Breast epithelium (tissue), 4 donors: ENCODE data around the gene SPNS3. TPM values are rescaled to one million over a fixed set of nuclear protein-coding genes. Genes with fewer than 3 reads are reported as not detected.
A peak's percentile ranks its signal among the peaks of the same experiment; 100 is the strongest.

Source experiments
- DNase-seq, 2 donors: peaks; one replicate each; pipeline ENCODE4 v3.0.0-alpha.2; 2019; ENCODE audit warnings: low spot score in 2 of 2
- H3K27ac ChIP-seq, 2 donors: fragments of 200-600 bp; sonication (generic) in 1 of 2; one replicate each; pipeline ENCODE4 v1.5.1; 2016 to 2019; ENCODE audit warnings: mild to moderate bottlenecking in 1 of 2
- H3K27me3 ChIP-seq, 2 donors: fragments of 200-600 bp; sonication (generic) in 1 of 2; one replicate each; pipeline versions ENCODE4 v1.5.1 to v1.6.0; 2017 to 2019; ENCODE audit warnings: control low read depth in 1 of 2, mild to moderate bottlenecking in 1 of 2
- H3K36me3 ChIP-seq: fragments of 200-600 bp; one replicate; pipeline ENCODE4 v1.5.1; 2019
- H3K4me1 ChIP-seq, 2 donors: fragments of 200-600 bp; sonication (generic); one replicate each; pipeline ENCODE4 v1.5.1; 2016 to 2019; ENCODE audit warnings: control low read depth in 1 of 2
- H3K4me3 ChIP-seq, 3 donors: fragments of 200-600 bp; sonication (generic); 1 replicate in 2 of 3; 2 replicates in 1 of 3; pipeline ENCODE4 v1.5.1; 2016 to 2019; ENCODE audit warnings: mild to moderate bottlenecking in 3 of 3, moderate library complexity in 2 of 3
- H3K9me3 ChIP-seq, 2 donors: fragments of 200-600 bp; sonication (generic) in 1 of 2; one replicate each; pipeline ENCODE4 v1.5.1; 2016 to 2019; ENCODE audit warnings: control low read depth in 1 of 2
- POLR2A ChIP-seq: fragments of 450-650 bp; IDR thresholded peaks from one replicate; pipeline ENCODE4 v1.6.1; 2016; ENCODE audit warnings: antibody characterized with exemption, mild to moderate bottlenecking, moderate library complexity
- POLR2AphosphoS5 ChIP-seq, 3 donors: sonication (generic); formaldehyde crosslinking; IDR thresholded peaks; one replicate each; pipeline ENCODE4 v1.6.1; 2017; ENCODE audit warnings: antibody characterized with exemption in 3 of 3
- intact Hi-C: fragments of 100-400 bp; cut with DNase I; formaldehyde crosslinking; loops from one replicate; pipeline ENCODE4 v1.15.1; 2023; ENCODE audit warnings: low total_unique reads
- total RNA-seq, 3 donors: library from RNA; depleted of rRNA; stranded (reverse); fragments of >200 nt; gene quantifications; one replicate each; pipeline ENCODE4 v1.1.0, GENCODE V29; 2016
- TF ChIP-seq, protein P1 (sequence below), 3 donors: fragments of 450-650 bp; IDR thresholded peaks; one replicate each; pipeline ENCODE4 v1.5.1; 2016 to 2017; ENCODE audit warnings: antibody characterized with exemption in 3 of 3, mild to moderate bottlenecking in 3 of 3, moderate library complexity in 3 of 3

SPNS3 gene
- total RNA-seq, 3 donors from 2014 or later: 0.15 TPM; not detected in 2

DNA sequence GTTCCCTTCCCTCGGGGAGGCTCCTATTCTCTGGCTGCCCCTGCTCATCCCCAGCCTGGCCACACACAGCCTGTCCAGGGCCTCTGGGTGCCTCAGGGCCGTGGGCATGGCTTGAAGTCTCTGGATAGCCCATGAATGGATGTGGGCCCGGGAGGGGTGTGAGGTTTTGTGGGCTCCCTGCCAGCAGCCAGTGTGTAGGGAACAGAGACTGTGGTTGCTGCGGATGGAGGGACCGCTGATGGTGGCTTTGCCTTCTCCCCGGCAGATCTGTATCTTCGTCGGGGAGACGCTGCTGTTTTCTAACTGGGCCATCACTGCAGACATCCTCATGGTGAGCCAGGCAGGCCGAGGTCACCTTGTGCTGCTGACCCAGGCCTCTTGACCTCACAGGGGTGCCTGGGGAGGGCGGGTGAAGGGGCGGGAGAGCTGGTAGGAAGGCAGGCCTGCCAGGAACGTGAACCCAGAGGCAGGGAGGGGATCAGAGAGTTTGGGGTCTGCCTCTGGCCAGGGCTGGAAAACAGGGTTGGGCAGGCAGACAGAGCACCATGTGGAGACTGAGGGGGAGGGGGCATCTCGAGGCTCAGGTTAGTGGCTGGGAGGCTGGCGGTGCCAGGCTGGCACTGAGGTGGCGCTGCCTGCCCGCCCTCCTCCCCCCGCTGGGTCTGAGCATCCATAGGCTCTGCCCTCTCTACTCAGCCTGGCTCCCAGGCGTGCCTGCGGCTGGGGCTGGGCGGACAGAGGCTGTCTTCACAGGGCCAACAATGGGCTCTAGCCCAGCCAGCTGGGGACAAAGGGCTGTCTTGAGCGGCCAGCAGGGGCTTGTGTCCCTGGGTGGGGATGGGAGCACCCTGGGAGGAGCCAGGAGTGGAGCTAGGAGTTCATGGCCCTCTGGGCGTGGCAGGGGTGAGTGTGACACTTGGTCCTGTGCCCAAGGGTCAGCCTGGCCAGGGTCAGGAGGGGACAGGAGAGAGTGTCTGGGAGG is 100.1 kb downstream of the SPNS3 start:
- intact Hi-C loops: no loop called here
- DNase-seq: no peak
- TF ChIP-seq, protein P1, sequence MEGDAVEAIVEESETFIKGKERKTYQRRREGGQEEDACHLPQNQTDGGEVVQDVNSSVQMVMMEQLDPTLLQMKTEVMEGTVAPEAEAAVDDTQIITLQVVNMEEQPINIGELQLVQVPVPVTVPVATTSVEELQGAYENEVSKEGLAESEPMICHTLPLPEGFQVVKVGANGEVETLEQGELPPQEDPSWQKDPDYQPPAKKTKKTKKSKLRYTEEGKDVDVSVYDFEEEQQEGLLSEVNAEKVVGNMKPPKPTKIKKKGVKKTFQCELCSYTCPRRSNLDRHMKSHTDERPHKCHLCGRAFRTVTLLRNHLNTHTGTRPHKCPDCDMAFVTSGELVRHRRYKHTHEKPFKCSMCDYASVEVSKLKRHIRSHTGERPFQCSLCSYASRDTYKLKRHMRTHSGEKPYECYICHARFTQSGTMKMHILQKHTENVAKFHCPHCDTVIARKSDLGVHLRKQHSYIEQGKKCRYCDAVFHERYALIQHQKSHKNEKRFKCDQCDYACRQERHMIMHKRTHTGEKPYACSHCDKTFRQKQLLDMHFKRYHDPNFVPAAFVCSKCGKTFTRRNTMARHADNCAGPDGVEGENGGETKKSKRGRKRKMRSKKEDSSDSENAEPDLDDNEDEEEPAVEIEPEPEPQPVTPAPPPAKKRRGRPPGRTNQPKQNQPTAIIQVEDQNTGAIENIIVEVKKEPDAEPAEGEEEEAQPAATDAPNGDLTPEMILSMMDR (IDR thresholded peaks at IDR 0.05): no peak
- TF ChIP-seq POLR2AphosphoS5 (IDR thresholded peaks at IDR 0.05) (no peak), POLR2A (no peak)
- Histone ChIP-seq H3K27ac (peak overlapping the region; percentile 4 to 90), H3K36me3 (no peaks in the 10 kb centered on the region), H3K9me3 (no peaks in the 10 kb centered on the region), H3K4me3 (peak overlapping the region in 1 of 3 donors; percentile 19), H3K4me1 (peaks cover 24 to 27% of the 10 kb centered on the region in 2 donors), H3K27me3 (no peaks in the 10 kb centered on the region)

DNA sequence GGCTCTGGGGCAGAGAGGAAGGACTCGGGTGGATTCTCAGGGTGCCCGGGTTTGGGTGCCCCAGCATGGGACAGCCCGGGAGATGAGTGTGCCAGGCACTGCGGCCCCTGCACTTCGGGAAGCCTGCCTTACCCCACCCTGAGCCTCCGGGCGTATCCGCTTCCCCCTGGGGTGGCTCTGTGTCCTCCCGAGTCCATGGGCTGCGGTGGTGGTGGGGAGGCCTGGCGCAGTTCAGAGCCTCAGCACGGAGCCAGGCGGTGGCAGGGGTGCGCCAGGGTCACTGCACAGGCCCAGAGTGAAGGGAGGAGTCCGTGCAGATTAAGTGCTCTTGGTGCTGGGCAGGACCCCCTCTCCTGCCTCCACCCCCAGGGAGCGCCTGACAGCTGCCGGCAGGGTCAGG is 100.8 kb downstream of the SPNS3 start:
- no peaks in the 10 kb centered on the region for H3K27me3 ChIP-seq
- H3K4me3 ChIP-seq: peak overlapping the region in 1 of 3 donors; percentile 19
- TF ChIP-seq, protein P1 (IDR thresholded peaks at IDR 0.05): no peak
- TF ChIP-seq POLR2AphosphoS5 (IDR thresholded peaks at IDR 0.05): no peak
- TF ChIP-seq POLR2A: no peak
- DNase-seq: no peak
- H3K4me1 ChIP-seq: peaks cover 24 to 29% of the 10 kb centered on the region in 2 donors
- intact Hi-C loops: no loop called here
- peak overlapping the region; percentile 4 to 90 for H3K27ac ChIP-seq
- H3K9me3 ChIP-seq: no peaks in the 10 kb centered on the region
- no peaks in the 10 kb centered on the region for H3K36me3 ChIP-seq

DNA sequence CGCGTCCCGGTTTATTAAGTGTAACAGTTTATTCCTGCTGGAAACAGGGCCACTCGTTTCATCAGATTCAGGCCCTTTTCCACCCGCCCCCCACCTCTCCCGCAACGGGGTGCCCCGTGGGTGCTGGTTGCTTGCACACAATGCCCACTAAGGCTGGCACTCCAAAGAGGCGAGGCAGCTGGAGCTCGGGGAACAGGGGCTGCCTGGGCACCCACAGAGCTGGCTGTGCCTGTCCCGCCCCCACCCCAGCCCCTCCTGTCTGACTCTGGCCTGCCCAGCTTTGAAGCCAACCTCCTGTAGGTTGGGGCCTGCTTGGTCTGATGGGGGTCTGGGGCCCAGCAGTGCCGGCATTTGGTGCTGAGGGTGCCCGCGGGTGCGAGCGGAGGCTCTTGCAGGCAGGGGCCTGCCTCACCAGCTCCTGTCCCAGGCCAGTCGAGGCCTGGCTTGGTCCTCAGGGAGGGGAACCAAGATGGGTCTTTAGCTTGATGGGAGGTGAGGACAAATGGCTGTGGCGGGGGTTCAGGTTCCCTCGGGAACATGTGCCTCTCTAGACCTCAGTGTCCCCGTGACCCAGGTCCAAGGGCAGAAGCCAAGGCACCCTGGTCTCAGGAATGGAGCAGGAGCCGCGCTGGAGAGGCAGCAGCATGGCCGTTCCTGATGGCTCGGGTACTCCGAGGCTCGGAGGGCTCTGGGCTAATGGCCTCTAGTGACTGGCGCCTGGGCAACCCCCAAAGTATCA is 101.4 kb downstream of the SPNS3 start:
- TF ChIP-seq, protein P1 (IDR thresholded peaks at IDR 0.05): no peak
- no peak for TF ChIP-seq POLR2A
- TF ChIP-seq POLR2AphosphoS5 (IDR thresholded peaks at IDR 0.05): no peak
- peak overlapping the region; percentile 40 to 90 for H3K27ac ChIP-seq
- H3K36me3 ChIP-seq: no peaks in the 10 kb centered on the region
- H3K27me3 ChIP-seq: no peaks in the 10 kb centered on the region
- intact Hi-C loops: no loop called here
- no peak for DNase-seq
- H3K9me3 ChIP-seq: no peaks in the 10 kb centered on the region
- H3K4me1 ChIP-seq: peaks cover 24 to 29% of the 10 kb centered on the region in 2 donors
- H3K4me3 ChIP-seq: no peak overlapping the region

DNA sequence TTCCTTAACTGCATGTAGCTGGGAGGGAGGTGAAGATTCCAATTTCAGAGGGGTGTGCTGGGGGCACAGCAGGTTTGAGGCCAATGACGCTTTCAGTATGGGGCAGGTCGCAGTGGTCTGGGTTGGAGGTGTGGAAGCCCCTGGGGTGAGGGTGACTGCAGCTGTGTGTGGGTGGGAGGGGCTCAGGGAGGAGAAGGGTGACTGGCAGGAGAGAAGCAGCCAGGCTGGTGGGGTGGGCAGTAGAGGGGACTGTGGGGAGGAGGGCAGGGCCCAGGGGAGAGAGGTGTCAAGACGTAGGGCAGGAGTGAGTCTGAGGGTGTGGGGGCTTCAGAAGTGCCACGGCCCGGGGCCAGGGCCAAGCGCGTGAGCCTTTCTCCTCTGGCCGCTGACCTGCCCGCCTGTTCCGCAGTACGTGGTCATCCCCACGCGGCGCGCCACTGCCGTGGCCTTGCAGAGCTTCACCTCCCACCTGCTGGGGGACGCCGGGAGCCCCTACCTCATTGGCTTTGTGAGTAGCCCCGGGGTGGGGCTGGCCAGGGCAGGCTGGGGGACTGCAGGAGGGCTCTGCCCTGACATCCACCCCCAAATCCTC is 102.0 kb downstream of the SPNS3 start:
- intact Hi-C loops: no loop called here
- Histone ChIP-seq H3K27me3 (no peaks in the 10 kb centered on the region), H3K36me3 (no peaks in the 10 kb centered on the region), H3K4me1 (peaks cover 24 to 29% of the 10 kb centered on the region in 2 donors), H3K9me3 (no peaks in the 10 kb centered on the region), H3K27ac (peak overlapping the region; percentile 40 to 90), H3K4me3 (peak overlapping the region in 1 of 3 donors; percentile 54)
- DNase-seq: no peak
- TF ChIP-seq, protein P1 (IDR thresholded peaks at IDR 0.05): no peak
- TF ChIP-seq POLR2A: no peak
